Effector CD8-positive, alpha-beta T cell (primary cell): Measurements from ENCODE around the gene GTF2H2C_2.
"Not testable (repeated sequence)": the region's sequence is repeated elsewhere in the genome, so short reads cannot be mapped to it uniquely, and the experiment has no call there.

ENCODE experiments used
- DNase-seq: peaks from one replicate; lab custom pipeline; 2025; lab: John Stamatoyannopoulos, UW

The GTF2H2C_2 gene

GRCh38 chr5:70415117-70415516, at the start of gene GTF2H2C_2:
Gene GTF2H2C_2 (plus strand): TSS chr5:70415368.
- not testable (repeated sequence) for DNase-seq

- DNase-seq: not testable (repeated sequence)
Observed at GRCh38 chr5:70400984-70401686, 14.0 kb upstream of the GTF2H2C_2 start.

GRCh38 chr5:70421322-70421721, 6.2 kb downstream of the GTF2H2C_2 start:
- not testable (repeated sequence) for DNase-seq

- not testable (repeated sequence) for DNase-seq
Observed at GRCh38 chr5:70423215-70423614, 8.0 kb downstream of the GTF2H2C_2 start.

GRCh38 chr5:70438518-70438917, 23.4 kb downstream of the GTF2H2C_2 start:
- DNase-seq: not testable (repeated sequence)

- DNase-seq: not testable (repeated sequence)
Observed at GRCh38 chr5:70449565-70449964, 34.4 kb downstream of the GTF2H2C_2 start.

- not testable (repeated sequence) for DNase-seq
Observed at GRCh38 chr5:70451249-70451984, 36.2 kb downstream of the GTF2H2C_2 start.

DNA sequence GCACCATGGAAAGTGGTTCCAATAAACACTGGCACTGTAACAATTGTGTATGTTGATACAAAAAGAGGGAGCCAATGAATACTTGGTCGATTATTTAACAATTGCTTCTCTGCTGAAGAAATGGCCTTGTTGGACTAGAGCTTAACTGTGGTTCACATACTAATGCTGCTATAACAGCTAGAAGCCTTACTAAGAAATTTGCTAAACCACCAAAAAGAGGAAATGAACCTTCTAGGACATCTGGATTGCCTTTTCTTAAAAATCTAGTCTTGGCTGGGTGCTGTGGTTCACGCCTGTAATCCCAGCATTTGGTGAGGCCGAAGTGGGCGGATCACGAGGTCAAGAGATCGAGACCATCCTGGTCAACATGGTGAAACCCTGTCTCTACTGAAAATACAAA, 41.9 kb downstream of the GTF2H2C_2 start:
- DNase-seq: not testable (repeated sequence)

DNA sequence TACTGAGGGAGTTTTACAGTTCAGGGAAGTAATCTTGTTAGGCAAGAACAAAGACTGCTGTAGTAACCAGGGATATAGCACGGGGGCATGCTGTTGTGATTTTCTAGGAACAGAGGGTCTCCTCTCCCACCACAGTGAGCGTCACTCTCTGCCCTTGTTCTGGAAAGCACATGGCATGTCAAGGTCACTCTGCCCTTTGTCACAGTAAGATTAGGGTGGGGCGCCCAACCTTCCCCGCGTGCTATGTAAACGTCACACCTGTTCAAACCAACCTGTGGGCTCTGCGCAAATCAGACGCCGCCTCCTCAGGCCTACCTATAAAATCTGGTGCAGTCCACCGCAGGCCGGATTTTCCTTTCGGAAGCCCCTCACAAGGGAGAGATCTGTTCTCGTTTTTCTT, 44.0 kb downstream of the GTF2H2C_2 start:
- DNase-seq: not testable (repeated sequence)

- not testable (repeated sequence) for DNase-seq
Observed at GRCh38 chr5:70461984-70462383, 46.8 kb downstream of the GTF2H2C_2 start.

DNA sequence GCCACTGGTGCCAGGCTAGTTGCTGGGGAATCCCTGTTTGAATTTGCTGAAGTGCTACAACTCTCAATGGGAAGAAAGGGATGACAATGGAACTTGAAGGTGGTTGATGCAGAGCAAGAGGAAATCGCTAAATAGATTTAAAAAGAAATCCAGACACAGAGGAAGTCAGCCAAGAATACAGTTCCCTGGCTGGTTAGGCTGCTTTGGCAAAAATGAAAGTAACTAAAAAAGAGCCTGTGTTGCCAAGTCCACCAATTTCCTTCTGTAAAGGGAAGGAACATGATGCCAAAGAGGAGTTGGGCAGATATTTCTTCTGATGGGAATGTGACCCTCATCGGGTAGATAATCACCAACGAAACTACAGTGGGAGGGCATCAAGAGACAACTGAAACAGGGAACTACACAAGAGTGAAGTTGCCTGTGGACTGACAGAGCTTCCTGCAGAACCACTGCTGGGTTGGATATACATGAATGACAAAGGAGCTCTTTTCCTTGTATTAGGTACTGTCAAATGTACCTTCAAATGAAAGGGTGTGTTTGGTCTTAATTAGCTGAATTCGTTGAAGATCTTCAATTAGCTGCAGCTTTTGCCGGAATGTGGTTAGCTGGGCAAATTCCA, 49.0 kb downstream of the GTF2H2C_2 start:
- not testable (repeated sequence) for DNase-seq

GRCh38 chr5:70469926-70470509, 54.9 kb downstream of the GTF2H2C_2 start:
- DNase-seq: not testable (repeated sequence)
